BLaER1 treated with 17β-estradiol and CSF1 and Interleukin-3, amounts not matched to agents 10 nM and 100 nM (cell line): ENCODE results near the gene PRR16.
"Not testable (repeated sequence)": the region's sequence is repeated elsewhere in the genome, so short reads cannot be mapped to it uniquely, and the experiment has no call there.

Experiments
- H3K27ac ChIP-seq, 11 experiments: shearing (Covaris generic); formaldehyde crosslinking; 2 replicates each; pipeline ENCODE4 v1.8.1; 2022
- H3K27me3 ChIP-seq, 11 experiments: shearing (Covaris generic); formaldehyde crosslinking; 2 replicates each; pipeline ENCODE4 v1.8.1; 2022
- H3K36me3 ChIP-seq, 11 experiments: shearing (Covaris generic); formaldehyde crosslinking; 2 replicates each; pipeline ENCODE4 v1.8.1; 2022
- H3K4me1 ChIP-seq, 10 experiments: shearing (Covaris generic); formaldehyde crosslinking; 2 replicates each; pipeline ENCODE4 v1.8.1; 2022
- H3K4me2 ChIP-seq, 11 experiments: shearing (Covaris generic); formaldehyde crosslinking; 2 replicates each; pipeline ENCODE4 v1.8.1; 2022
- H3K4me3 ChIP-seq, 10 experiments: shearing (Covaris generic); formaldehyde crosslinking; 2 replicates each; pipeline ENCODE4 v1.8.1; 2022
- H3K9ac ChIP-seq, 11 experiments: shearing (Covaris generic); formaldehyde crosslinking; 2 replicates each; pipeline ENCODE4 v1.8.1; 2022
- H3K9me3 ChIP-seq, 11 experiments: shearing (Covaris generic); formaldehyde crosslinking; replicated peaks in 1 of 11; 2 replicates each; pipeline ENCODE4 v1.8.1; 2022
- H4K20me1 ChIP-seq, 11 experiments: shearing (Covaris generic); formaldehyde crosslinking; 2 replicates each; pipeline ENCODE4 v1.8.1; 2022
- Cebpa-rat ChIP-seq, 11 experiments: shearing (Covaris generic); IDR thresholded peaks; 2 replicates each; pipeline ENCODE4 v1.8.1; 2022

PRR16 gene

DNA sequence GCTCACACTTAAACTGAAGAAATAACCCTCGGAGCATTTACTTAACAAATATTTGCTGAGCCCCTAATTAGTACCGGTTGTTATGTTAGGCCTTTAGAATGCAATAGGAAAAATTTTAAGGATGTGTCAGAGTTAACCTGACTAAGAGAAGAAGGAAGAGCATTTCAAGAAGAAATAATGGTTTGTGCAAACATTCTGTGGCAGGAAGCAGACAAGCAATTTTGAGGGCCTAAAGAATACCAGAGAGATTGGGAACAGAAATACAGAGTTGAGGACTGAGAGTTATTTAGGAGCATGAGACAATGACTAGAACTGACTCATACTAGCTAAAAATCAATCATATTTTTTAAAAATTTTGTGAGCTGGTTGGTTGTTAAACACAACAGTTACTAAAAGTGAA, 218.8 kb downstream of the PRR16 start:
- Histone ChIP-seq H3K36me3 (no peaks in the 10 kb centered on the region), H3K9me3 (no peaks in the 10 kb centered on the region), H3K9ac (no peak overlapping the region), H3K27me3 (no peaks in the 10 kb centered on the region), H3K27ac (no peak overlapping the region), H4K20me1 (no peaks in the 10 kb centered on the region), H3K4me2 (0 out of 22 replicates have a peak overlapping the region, but pooled peaks of 1 of the 11 experiments have one; percentile 10), H3K4me3 (no peak overlapping the region), H3K4me1 (peaks cover 0 to 15% (median 0%) of the 10 kb centered on the region in 10 experiments; a peak in 2 of 20 replicates)
- TF ChIP-seq Cebpa-rat (IDR thresholded peaks at IDR 0.05): no peak

DNA sequence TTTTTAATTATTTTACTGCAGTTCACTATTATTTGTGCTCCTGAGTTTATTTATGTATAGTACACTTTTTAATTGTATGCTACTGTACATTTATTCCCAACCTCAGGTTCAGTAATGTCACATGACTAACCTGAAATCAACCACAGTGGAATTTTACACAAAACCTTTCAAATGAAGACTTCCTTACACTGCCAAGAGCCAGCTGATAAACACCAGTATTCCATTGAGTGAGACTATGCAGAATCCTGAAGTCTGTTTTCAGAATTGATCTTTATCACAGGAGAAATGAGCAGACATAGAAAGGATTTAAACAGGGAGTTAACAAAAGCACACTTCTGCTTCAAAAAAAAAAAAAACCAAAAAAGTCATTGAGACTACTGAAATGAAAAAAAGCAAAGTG, 219.5 kb downstream of the PRR16 start:
- Histone ChIP-seq H3K27ac (no peak overlapping the region), H3K4me1 (peaks cover 0 to 15% (median 0%) of the 10 kb centered on the region in 10 experiments; a peak in 2 of 20 replicates), H3K4me2 (no peak overlapping the region), H3K36me3 (no peaks in the 10 kb centered on the region), H3K9ac (no peak overlapping the region), H3K27me3 (no peaks in the 10 kb centered on the region), H3K4me3 (no peak overlapping the region), H3K9me3 (no peaks in the 10 kb centered on the region), H4K20me1 (no peaks in the 10 kb centered on the region)
- no peak for TF ChIP-seq Cebpa-rat (IDR thresholded peaks at IDR 0.05)

DNA sequence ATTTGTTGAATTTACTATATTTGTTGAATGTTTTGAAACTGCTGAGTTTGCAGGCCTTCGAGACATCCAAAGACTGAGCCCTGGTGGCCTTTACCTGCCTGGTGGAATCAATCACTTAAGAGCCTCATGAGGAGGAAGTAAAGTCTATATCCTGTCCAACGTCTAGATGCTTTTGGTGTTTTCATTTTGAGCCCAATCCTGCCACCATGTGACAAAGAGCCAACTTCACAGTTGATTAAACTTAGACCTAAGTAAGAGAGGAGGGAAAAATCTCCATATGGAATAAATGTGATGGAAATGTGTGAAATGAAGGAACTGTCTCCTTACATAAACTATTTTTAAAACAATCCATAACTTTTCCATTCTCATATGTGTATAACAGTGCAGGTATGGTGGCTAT, 220.1 kb downstream of the PRR16 start:
- Histone ChIP-seq H3K36me3 (no peaks in the 10 kb centered on the region), H3K4me1 (peaks cover 0 to 15% (median 0%) of the 10 kb centered on the region in 10 experiments; a peak in 2 of 20 replicates), H3K9me3 (no peaks in the 10 kb centered on the region), H3K4me2 (no peak overlapping the region), H3K27me3 (no peaks in the 10 kb centered on the region), H4K20me1 (no peaks in the 10 kb centered on the region), H3K4me3 (no peak overlapping the region), H3K27ac (no peak overlapping the region), H3K9ac (no peak overlapping the region)
- TF ChIP-seq Cebpa-rat (IDR thresholded peaks at IDR 0.05): no peak

DNA sequence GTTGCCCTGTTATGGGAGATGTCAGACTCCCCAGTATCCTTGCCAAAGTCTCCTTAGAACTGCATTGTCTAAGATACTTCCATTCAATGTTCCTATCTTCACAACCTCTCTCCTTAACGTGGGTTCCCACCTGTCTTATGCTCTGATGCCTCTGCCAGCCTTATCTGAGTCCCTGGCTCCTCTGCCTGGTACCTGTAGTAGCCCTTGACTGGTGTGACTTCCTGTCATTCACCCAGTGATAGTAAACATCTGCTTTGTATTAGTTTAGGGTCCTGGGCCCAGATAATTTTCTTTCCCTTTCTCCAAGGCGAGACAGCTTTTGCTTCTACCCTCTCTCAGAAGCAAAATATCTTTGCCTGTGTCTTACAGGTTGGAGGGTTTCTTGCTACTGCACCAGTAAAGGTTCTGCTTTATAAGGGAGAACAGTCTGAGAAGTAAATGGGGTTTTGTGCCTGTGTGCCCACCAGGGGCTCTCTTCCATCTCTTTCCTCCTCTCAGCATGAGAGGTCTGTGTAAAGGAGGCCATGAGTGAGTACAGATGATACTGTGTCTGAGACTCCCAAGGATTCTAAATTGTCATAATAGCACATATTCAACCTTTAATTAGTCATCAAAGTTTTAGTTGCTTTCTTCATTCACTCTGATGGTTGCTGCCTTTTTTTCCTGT, 220.8 kb downstream of the PRR16 start:
- no peaks in the 10 kb centered on the region for H3K9me3 ChIP-seq
- no peak overlapping the region for H3K4me3 ChIP-seq
- no peak for TF ChIP-seq Cebpa-rat (IDR thresholded peaks at IDR 0.05)
- peaks cover 0 to 15% (median 0%) of the 10 kb centered on the region in 10 experiments; a peak in 2 of 20 replicates for H3K4me1 ChIP-seq
- no peaks in the 10 kb centered on the region for H4K20me1 ChIP-seq
- no peaks in the 10 kb centered on the region for H3K36me3 ChIP-seq
- H3K9ac ChIP-seq: no peak overlapping the region
- no peaks in the 10 kb centered on the region for H3K27me3 ChIP-seq
- no peak overlapping the region for H3K27ac ChIP-seq
- no peak overlapping the region for H3K4me2 ChIP-seq

DNA sequence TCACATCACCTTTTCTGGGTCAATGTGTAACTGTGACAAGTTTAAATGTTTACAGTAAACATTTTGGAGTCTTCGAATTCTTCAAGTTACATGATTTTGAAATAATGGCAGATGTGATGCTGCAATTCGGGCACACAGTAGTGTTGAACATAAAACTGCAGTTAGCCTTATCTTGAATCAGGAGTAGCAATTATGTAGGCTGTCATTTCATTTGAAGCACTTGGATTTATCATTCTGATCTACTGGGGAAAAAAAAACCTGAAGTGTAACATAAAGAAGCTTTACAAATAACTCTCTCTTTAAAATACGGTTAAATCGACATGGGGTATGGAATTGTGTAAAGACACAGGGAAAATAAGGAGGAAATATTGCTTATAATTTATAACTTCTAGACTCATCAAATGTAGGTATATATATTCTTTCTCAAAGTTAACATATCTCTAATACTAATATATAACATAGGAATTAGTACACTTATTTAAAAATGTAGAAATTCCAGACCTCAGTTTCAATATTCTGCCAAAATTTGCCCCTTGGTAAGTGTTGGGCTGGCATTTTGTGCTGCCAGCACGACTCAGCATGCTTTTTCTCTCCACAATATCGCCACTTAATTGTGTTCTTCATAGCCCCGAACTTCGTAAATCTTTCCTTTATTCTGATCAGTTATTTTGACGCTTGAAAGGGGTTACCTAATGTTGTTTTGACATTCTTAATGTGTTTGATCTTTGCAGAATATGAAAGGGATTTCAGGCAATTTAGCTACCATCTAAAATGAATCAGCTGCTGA, 226.7 kb downstream of the PRR16 start:
- Histone ChIP-seq H4K20me1 (no peaks in the 10 kb centered on the region), H3K4me3 (no peak overlapping the region), H3K9ac (no peak overlapping the region), H3K27me3 (no peaks in the 10 kb centered on the region), H3K4me1 (peaks cover 0 to 1% (median 0%) of the 10 kb centered on the region in 10 experiments; a peak in 2 of 20 replicates), H3K36me3 (no peaks in the 10 kb centered on the region), H3K9me3 (no peaks in the 10 kb centered on the region), H3K4me2 (no peak overlapping the region), H3K27ac (no peak overlapping the region)
- no peak for TF ChIP-seq Cebpa-rat (IDR thresholded peaks at IDR 0.05)

DNA sequence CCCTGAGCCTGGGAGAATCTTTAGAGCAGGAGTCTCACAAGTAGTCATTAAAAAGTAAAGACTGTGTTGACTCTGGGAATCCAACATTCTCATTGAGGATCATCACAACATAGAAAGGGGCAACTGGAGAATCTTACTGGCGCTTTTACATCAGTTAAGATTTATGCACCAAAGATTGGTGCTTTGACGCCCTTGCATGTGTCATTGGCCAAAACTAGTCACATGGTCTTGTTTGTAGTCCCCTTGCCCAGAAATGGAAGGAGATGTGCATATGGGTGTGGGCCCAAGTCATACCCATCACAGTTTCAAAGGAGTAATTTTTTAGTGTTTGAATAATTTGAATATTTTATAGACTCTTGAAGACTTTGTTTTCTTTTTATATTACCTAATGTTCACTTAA, 228.2 kb downstream of the PRR16 start:
- peaks cover 0 to 9% (median 0%) of the 10 kb centered on the region in 10 experiments; a peak in 3 of 20 replicates for H3K4me1 ChIP-seq
- no peak overlapping the region for H3K4me2 ChIP-seq
- H3K27ac ChIP-seq: no peak overlapping the region
- H3K27me3 ChIP-seq: no peaks in the 10 kb centered on the region
- TF ChIP-seq Cebpa-rat (IDR thresholded peaks at IDR 0.05): no peak
- H3K9ac ChIP-seq: no peak overlapping the region
- H3K9me3 ChIP-seq: no peaks in the 10 kb centered on the region
- no peaks in the 10 kb centered on the region for H4K20me1 ChIP-seq
- no peaks in the 10 kb centered on the region for H3K36me3 ChIP-seq
- H3K4me3 ChIP-seq: no peak overlapping the region

DNA sequence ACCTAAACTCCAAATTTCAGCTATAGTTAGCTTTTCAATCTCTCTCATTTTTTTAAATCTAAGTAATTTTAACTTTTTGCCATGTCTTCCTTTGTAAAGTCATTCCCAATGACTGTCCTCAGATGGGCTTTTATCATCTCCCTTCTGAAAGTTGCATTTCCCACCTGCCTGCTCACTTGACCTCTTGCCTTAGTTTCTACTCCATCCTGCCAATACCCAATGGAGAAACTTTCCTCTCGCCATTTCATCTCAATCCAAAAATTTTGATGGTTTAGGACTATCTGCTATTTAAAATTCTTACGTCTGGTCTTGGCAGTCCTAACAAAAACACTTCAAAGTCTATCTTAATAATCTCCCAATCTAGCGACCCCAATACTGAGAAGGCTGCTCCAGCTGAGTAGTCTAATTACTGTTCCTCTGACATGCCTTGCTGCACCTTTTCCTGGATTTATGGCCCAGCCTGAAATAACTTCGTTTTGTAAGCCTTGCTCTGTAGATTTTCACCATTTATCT, 231.3 kb downstream of the PRR16 start:
- no peak overlapping the region for H3K27ac ChIP-seq

DNA sequence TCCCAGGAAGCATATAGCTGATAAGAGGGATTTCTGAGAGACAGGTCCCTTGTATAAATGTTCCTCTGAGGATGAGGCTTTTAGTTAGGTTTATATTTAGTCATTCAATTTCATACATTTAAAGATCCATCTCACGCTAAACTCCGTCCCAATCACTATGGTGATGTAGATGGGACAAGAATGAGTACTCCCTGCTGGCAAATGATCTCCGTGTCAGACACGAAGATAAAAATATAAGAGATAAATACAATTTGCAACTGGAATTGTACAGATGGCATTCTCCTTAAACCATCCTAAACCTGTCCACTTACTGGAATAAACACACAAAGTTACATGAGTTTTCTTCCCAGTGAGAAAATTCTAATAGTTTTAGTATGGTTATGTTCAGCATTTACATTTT, 233.0 kb downstream of the PRR16 start:
- Histone ChIP-seq H4K20me1 (no peaks in the 10 kb centered on the region), H3K9me3 (no peaks in the 10 kb centered on the region), H3K27me3 (no peaks in the 10 kb centered on the region), H3K9ac (no peak overlapping the region), H3K4me2 (no peak overlapping the region), H3K36me3 (no peaks in the 10 kb centered on the region), H3K27ac (no peak overlapping the region), H3K4me3 (no peak overlapping the region), H3K4me1 (peaks cover 0 to 9% (median 0%) of the 10 kb centered on the region in 10 experiments; a peak in 3 of 20 replicates)
- TF ChIP-seq Cebpa-rat (IDR thresholded peaks at IDR 0.05): no peak

More for the DNA sequence above, 231.3 kb downstream of the PRR16 start:
- no peaks in the 10 kb centered on the region for H3K27me3 ChIP-seq
- no peak overlapping the region for H3K9ac ChIP-seq
- peaks cover 0 to 9% (median 0%) of the 10 kb centered on the region in 10 experiments; a peak in 3 of 20 replicates for H3K4me1 ChIP-seq
- no peaks in the 10 kb centered on the region for H4K20me1 ChIP-seq
- no peak for TF ChIP-seq Cebpa-rat (IDR thresholded peaks at IDR 0.05)
- H3K9me3 ChIP-seq: no peaks in the 10 kb centered on the region
- H3K4me2 ChIP-seq: no peak overlapping the region
- H3K36me3 ChIP-seq: no peaks in the 10 kb centered on the region
- no peak overlapping the region for H3K4me3 ChIP-seq

DNA sequence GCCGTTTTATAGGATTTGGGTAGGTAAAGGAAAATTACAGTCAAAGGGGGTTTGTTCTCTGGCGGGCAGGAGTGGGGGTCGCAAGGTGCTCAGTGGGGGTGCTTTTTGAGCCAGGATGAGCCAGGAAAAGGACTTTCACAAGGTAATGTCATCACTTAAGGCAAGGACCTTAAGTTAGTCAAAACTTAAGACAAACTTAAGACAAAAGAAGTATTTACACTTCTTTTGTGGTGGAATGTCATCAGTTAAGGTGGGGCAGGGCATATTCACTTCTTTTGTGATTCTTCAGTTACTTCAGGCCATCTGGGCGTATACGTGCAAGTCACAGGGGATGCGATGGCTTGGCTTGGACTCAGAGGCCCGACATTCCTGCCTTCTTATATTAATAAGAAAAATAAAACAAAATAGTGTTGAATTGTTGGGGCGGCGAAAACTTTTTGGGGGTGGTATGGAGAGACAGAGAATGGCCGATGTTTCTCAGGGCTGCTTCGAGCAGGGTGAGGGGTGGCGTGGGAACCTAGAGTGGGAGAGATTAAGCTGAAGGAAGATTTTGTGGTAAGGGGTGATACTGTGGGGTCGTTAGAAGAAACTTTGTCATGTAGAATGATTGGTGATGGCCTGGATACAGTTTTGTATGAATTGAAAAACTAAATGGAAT, 233.7 kb downstream of the PRR16 start:
- H3K9ac ChIP-seq, H3K4me3 ChIP-seq, H3K4me2 ChIP-seq, H3K27me3 ChIP-seq, H3K4me1 ChIP-seq, H4K20me1 ChIP-seq, H3K27ac ChIP-seq, H3K36me3 ChIP-seq, H3K9me3 ChIP-seq: not testable (repeated sequence)

DNA sequence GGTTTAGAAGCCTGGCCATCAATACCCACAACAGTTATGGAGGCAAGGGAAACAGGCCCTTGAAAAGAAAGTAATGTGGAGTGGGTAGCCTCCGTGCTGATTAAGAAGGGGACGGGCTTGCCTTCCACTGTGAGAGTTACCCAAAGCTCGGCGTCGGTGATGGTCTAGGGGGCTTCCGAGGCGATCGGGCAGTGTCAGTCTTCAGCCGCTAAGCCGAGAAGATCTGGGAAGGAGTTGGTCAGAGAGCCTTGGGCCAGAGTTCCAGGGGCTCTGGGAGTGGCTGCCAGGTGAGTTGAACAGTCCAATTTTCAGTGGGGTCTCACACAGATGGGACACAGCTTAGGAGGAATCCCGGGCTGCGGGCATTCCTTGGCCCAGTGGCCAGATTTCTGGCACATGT, 236.6 kb downstream of the PRR16 start:
- not testable (repeated sequence) for H3K9me3 ChIP-seq, H4K20me1 ChIP-seq, H3K4me1 ChIP-seq, H3K4me2 ChIP-seq, H3K9ac ChIP-seq, H3K36me3 ChIP-seq, H3K4me3 ChIP-seq, H3K27me3 ChIP-seq, H3K27ac ChIP-seq

DNA sequence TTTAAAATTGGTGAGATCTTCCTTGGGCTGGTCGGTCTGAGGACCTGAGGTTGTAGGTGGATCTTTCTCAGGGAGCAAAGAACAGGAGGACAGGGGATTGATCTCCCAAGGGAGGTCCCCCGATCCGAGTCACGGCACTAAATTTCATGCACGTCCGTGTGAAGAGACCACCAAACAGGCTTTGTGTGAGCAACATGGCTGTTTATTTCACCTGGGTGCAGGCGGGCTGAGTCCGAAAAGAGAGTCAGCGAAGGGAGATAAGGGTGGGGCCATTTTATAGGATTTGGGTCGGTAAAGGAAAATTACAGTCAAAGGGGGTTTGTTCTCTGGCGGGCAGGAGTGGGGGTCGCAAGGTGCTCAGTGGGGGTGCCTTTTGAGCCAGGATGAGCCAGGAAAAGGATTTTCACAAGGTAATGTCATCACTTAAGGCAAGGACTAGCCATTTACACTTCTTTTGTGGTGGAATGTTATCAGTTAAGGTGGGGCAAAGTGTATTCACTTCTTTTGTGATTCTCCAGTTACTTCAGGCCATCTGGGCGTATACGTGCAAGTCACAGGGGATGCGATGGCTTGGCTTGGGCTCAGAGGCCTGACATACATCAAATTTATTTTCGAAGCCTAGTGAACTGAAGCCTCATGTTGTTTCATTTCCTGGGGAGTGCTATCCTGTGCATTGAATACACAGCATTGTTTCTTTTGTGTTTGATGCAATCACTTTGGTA, 238.9 kb downstream of the PRR16 start:
- H3K4me3 ChIP-seq, H3K27ac ChIP-seq, H4K20me1 ChIP-seq, H3K36me3 ChIP-seq, H3K9me3 ChIP-seq, H3K9ac ChIP-seq, H3K4me1 ChIP-seq, H3K27me3 ChIP-seq: not testable (repeated sequence)
- H3K4me2 ChIP-seq: peak overlapping the region in 1 of 11 experiments; percentile 20; a peak in 1 of 22 replicates
